ENCODE data around the gene SELENOO.

SELENOO gene

GRCh38 chr22:50194037-50194805 is 6.6 kb upstream of the SELENOO start:
- TF ChIP-seq, protein P1, sequence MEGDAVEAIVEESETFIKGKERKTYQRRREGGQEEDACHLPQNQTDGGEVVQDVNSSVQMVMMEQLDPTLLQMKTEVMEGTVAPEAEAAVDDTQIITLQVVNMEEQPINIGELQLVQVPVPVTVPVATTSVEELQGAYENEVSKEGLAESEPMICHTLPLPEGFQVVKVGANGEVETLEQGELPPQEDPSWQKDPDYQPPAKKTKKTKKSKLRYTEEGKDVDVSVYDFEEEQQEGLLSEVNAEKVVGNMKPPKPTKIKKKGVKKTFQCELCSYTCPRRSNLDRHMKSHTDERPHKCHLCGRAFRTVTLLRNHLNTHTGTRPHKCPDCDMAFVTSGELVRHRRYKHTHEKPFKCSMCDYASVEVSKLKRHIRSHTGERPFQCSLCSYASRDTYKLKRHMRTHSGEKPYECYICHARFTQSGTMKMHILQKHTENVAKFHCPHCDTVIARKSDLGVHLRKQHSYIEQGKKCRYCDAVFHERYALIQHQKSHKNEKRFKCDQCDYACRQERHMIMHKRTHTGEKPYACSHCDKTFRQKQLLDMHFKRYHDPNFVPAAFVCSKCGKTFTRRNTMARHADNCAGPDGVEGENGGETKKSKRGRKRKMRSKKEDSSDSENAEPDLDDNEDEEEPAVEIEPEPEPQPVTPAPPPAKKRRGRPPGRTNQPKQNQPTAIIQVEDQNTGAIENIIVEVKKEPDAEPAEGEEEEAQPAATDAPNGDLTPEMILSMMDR (IDR thresholded peaks at IDR 0.05): no peak
- TF ChIP-seq ZFX (IDR thresholded peaks at IDR 0.05; ENCODE audit: borderline replicate concordance): no peak
- H3K27ac ChIP-seq: no peak overlapping the region

DNA sequence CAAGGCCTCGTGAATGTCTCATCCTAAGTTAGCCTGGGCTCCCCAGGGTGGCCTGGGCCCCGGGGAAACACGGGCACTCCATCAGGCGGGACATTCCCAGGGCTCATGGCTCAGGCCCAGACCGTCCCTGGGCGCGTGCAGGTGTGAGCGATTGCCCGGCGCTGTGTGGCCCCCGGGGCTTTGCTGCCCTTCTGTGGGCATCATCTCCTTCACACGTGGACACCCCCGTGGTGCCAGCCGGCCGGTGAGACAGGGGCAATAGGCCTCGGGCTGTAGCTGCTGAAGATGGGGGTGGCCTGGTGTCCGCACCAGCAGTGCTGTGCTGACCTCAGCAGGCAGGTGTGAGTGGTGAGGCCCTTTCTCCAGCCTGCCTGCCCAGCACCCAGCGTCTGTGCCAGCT is 4.6 kb upstream of the SELENOO start:
- peak overlapping the region; percentile 12; the same call in 1 of the 2 replicates for H3K27ac ChIP-seq
- TF ChIP-seq ZFX (IDR thresholded peaks at IDR 0.05; ENCODE audit: borderline replicate concordance): no peak
- TF ChIP-seq, protein P1 (IDR thresholded peaks at IDR 0.05): no peak

GRCh38 chr22:50197000-50197800 is 3.6 kb upstream of the SELENOO start:
- TF ChIP-seq, protein P1 (IDR thresholded peaks at IDR 0.05): no peak
- TF ChIP-seq ZFX (IDR thresholded peaks at IDR 0.05; ENCODE audit: borderline replicate concordance): no peak
- H3K27ac ChIP-seq: no peak overlapping the region; the same call in 1 of the 2 replicates

DNA sequence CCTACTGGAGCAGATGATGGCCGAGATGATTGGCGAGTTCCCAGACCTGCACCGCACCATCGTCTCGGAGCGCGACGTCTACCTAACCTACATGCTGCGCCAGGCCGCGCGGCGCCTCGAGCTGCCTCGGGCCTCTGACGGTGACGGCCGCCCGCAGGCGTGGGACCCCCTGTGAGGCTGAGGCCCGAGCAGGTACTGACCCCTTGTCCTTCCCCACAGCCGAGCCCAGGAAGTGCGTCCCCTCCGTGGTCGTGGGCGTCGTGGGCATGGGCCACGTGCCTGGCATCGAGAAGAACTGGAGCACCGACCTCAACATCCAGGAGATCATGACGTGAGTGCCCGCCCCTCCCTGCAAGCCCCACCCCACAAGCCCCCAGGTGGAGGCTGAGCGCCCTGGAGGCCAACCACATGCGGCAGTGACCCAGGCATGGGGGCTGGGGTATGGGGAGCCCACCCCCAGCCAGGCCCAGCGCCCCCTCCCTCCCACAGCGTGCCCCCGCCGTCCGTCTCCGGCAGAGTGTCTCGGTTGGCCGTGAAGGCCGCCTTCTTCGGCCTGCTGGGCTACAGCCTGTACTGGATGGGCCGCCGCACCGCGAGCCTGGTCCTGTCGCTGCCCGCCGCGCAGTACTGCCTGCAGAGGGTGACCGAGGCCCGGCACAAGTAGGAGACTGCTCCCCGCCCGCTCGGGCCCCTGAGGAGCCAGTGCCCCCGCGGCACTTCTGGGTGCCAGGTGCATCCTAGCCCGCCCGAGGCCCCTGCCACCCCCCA is 2.8 kb upstream of the SELENOO start:
- H3K27ac ChIP-seq: no peak overlapping the region
- TF ChIP-seq, protein P1 (IDR thresholded peaks at IDR 0.05): no peak
- no peak for TF ChIP-seq ZFX (IDR thresholded peaks at IDR 0.05; ENCODE audit: borderline replicate concordance)

DNA sequence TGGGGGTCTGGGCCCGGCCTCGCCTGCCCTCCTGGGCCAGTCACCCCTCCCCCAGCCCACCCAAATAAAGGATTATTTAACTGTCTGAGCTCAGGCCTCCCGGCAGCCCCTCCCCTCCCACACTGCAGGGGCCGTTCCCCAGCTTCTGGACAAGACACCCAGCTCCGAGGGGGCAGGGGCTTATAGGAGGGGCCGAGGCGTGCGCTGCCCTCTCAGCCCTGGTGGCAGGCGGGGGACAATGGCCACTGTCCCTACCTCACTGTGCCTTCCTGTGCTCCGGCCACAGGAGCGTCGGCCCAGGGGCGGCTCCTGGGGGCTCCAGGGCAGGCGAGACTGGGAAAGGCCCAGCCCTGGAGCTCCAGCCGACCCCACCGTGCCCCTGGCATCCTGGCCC is 2.2 kb upstream of the SELENOO start:
- TF ChIP-seq, protein P1 (IDR thresholded peaks at IDR 0.05): no peak
- TF ChIP-seq ZFX (IDR thresholded peaks at IDR 0.05; ENCODE audit: borderline replicate concordance): no peak
- peak overlapping the region; percentile 78 for H3K27ac ChIP-seq

- peak overlapping the region; percentile 78 for H3K27ac ChIP-seq
- no peak for TF ChIP-seq ZFX (IDR thresholded peaks at IDR 0.05; ENCODE audit: borderline replicate concordance)
- TF ChIP-seq, protein P1 (IDR thresholded peaks at IDR 0.05): no peak
Measured at GRCh38 chr22:50199251-50199721, 1.5 kb upstream of the SELENOO start.
